Neural progenitor cell (in vitro differentiated cells): Measurements from ENCODE around the gene MPPE1. TPM values are rescaled to one million over a fixed set of nuclear protein-coding genes. Genes with fewer than 3 reads are reported as not detected.

Experiments
- DNase-seq: peaks from one replicate; pipeline ENCODE4 v3.0.0-alpha.2; 2016; ENCODE audit warnings: low spot score
- H2AFZ ChIP-seq: fragments of 200-600 bp; sonication (generic); replicated peaks from 2 replicates; pipeline ENCODE4 v1.6.1; 2016; ENCODE audit warnings: antibody characterized with exemption
- H3F3A ChIP-seq: fragments of 200-600 bp; sonication (generic); 2 replicates; pipeline ENCODE4 v1.6.1; 2016; ENCODE audit warnings: antibody characterized with exemption, low read depth
- H3K27ac ChIP-seq: fragments of 200-600 bp; sonication (generic); 2 replicates; pipeline ENCODE4 v1.5.1; 2016; ENCODE audit warnings: mild to moderate bottlenecking
- H3K27me3 ChIP-seq: fragments of 200-600 bp; sonication (generic); 2 replicates; pipeline ENCODE4 v1.6.1; 2016; ENCODE audit warnings: mild to moderate bottlenecking, moderate library complexity
- H3K36me3 ChIP-seq: fragments of 200-600 bp; sonication (generic); 2 replicates; pipeline ENCODE4 v1.5.1; 2016
- H3K4me1 ChIP-seq: fragments of 200-600 bp; sonication (generic); 2 replicates; pipeline ENCODE4 v1.6.1; 2016; ENCODE audit warnings: mixed run types
- H3K4me2 ChIP-seq: fragments of 200-600 bp; sonication (generic); 2 replicates; pipeline ENCODE4 v1.6.1; 2016
- H3K4me3 ChIP-seq: fragments of 200-600 bp; sonication (generic); 2 replicates; pipeline ENCODE4 v1.5.1; 2016
- H3K79me2 ChIP-seq: fragments of 200-600 bp; sonication (generic); 2 replicates; pipeline ENCODE4 v1.6.1; 2016; ENCODE audit warnings: low read depth
- H3K9ac ChIP-seq: fragments of 200-600 bp; sonication (generic); 2 replicates; pipeline ENCODE4 v1.6.1; 2016
- H3K9me3 ChIP-seq: fragments of 200-600 bp; sonication (generic); 2 replicates; pipeline ENCODE4 v1.5.1; 2016; ENCODE audit warnings: low read depth
- H4K20me1 ChIP-seq: fragments of 200-600 bp; sonication (generic); 2 replicates; pipeline ENCODE4 v1.6.1; 2016; ENCODE audit warnings: low read depth
- H3K27ac Mint-ChIP-seq: 3 replicates; pipeline ENCODE4 v1.8.0; 2021; ENCODE audit warnings: mixed read lengths
- H3K27me3 Mint-ChIP-seq: 2 replicates; pipeline ENCODE4 v1.8.0; 2022; ENCODE audit warnings: low read depth, mild to moderate bottlenecking, inconsistent platforms, moderate library complexity, mixed read lengths; ENCODE audit not compliant: insufficient read depth
- H3K36me3 Mint-ChIP-seq: 3 replicates; pipeline ENCODE4 v1.8.0; 2021; ENCODE audit warnings: mixed read lengths
- H3K4me1 Mint-ChIP-seq: 3 replicates; pipeline ENCODE4 v1.8.0; 2021; ENCODE audit warnings: mixed read lengths
- H3K4me3 Mint-ChIP-seq: 3 replicates; pipeline ENCODE4 v1.8.0; 2021; ENCODE audit warnings: mild to moderate bottlenecking, moderate library complexity, mixed read lengths
- H3K9me3 Mint-ChIP-seq: 3 replicates; pipeline ENCODE4 v1.8.0; 2020; ENCODE audit warnings: mixed read lengths
- CTCF ChIP-seq: fragments of 200-600 bp; sonication (generic); IDR thresholded peaks from 2 replicates; pipeline ENCODE4 v1.5.1; 2017; ENCODE audit warnings: antibody characterized with exemption, mild to moderate bottlenecking
- EZH2 ChIP-seq: fragments of 200-600 bp; sonication (generic); IDR thresholded peaks from 2 replicates; pipeline ENCODE4 v1.6.1; 2017; ENCODE audit warnings: antibody characterized with exemption, mild to moderate bottlenecking, moderate library complexity
- EZH2phosphoT487 ChIP-seq: fragments of 200-600 bp; sonication (generic); IDR thresholded peaks from 2 replicates; pipeline ENCODE4 v1.6.1; 2017; ENCODE audit warnings: antibody characterized with exemption
- total RNA-seq: library from RNA; depleted of rRNA; stranded (reverse); fragments of >200 nt; gene quantifications from 2 replicates; pipeline ENCODE4 v1.2.3, GENCODE V29; 2015; ENCODE audit warnings: low replicate concordance

MPPE1 gene
- total RNA-seq, 1 donor from 2014 or later = 17.3 TPM

GRCh38 chr18:11872479-11873136 lies 35.5 kb downstream of the MPPE1 start:
- no peaks in the 10 kb centered on the region for H3K9me3 Mint-ChIP-seq

GRCh38 chr18:11871501-11871900 lies 36.6 kb downstream of the MPPE1 start:
- TF ChIP-seq EZH2 (no peak), EZH2phosphoT487 (no peak), CTCF (no peak)
- H3K36me3 ChIP-seq = no peaks in the 10 kb centered on the region

More at GRCh38 chr18:11872479-11873136, 35.5 kb downstream of the MPPE1 start:
- Mint-ChIP-seq H3K4me3 (no peak overlapping the region), H3K27me3 (peaks cover 3% of the 10 kb centered on the region), H3K4me1 (no peaks in the 10 kb centered on the region), H3K27ac (no peak overlapping the region), H3K36me3 (peaks cover 17% of the 10 kb centered on the region)
- no peaks in the 10 kb centered on the region for H3K27me3 ChIP-seq
- no peaks in the 10 kb centered on the region for H3F3A ChIP-seq
- H2AFZ ChIP-seq = no peak overlapping the region
- no peaks in the 10 kb centered on the region for H3K79me2 ChIP-seq
- TF ChIP-seq CTCF = peak; percentile 50
- TF ChIP-seq EZH2 = no peak
- no peak for TF ChIP-seq EZH2phosphoT487
- no peaks in the 10 kb centered on the region for H3K36me3 ChIP-seq
- no peaks in the 10 kb centered on the region for H4K20me1 ChIP-seq
- peak; percentile 52 for DNase-seq
- no peak overlapping the region for H3K4me2 ChIP-seq
- no peak overlapping the region for H3K4me3 ChIP-seq
- no peak overlapping the region for H3K9ac ChIP-seq
- H3K27ac ChIP-seq = no peak overlapping the region
- no peaks in the 10 kb centered on the region for H3K9me3 ChIP-seq
- no peaks in the 10 kb centered on the region for H3K4me1 ChIP-seq

GRCh38 chr18:11868230-11868629 lies 39.9 kb downstream of the MPPE1 start:
- no peak for TF ChIP-seq CTCF
- no peak for TF ChIP-seq EZH2
- TF ChIP-seq EZH2phosphoT487 = no peak
- H3K4me3 Mint-ChIP-seq = no peak overlapping the region
- peaks cover 7% of the 10 kb centered on the region for H3K4me1 Mint-ChIP-seq
- Histone ChIP-seq H3K4me1 (no peaks in the 10 kb centered on the region), H3K79me2 (no peaks in the 10 kb centered on the region), H3K9me3 (no peaks in the 10 kb centered on the region), H4K20me1 (no peaks in the 10 kb centered on the region), H3F3A (no peaks in the 10 kb centered on the region), H3K4me2 (no peak overlapping the region), H2AFZ (no peak overlapping the region), H3K27me3 (no peaks in the 10 kb centered on the region), H3K4me3 (no peak overlapping the region), H3K27ac (no peak overlapping the region), H3K9ac (no peak overlapping the region), H3K36me3 (no peaks in the 10 kb centered on the region)
- H3K36me3 Mint-ChIP-seq = peaks cover 5% of the 10 kb centered on the region
- no peak for DNase-seq
- H3K27me3 Mint-ChIP-seq = peaks cover 3% of the 10 kb centered on the region
- H3K9me3 Mint-ChIP-seq = no peaks in the 10 kb centered on the region
- no peak overlapping the region for H3K27ac Mint-ChIP-seq

More at GRCh38 chr18:11871501-11871900, 36.6 kb downstream of the MPPE1 start:
- Histone ChIP-seq H4K20me1 (no peaks in the 10 kb centered on the region), H3K27ac (no peak overlapping the region), H2AFZ (no peak overlapping the region), H3K27me3 (no peaks in the 10 kb centered on the region), H3K4me2 (no peak overlapping the region), H3K9ac (no peak overlapping the region), H3F3A (no peaks in the 10 kb centered on the region), H3K79me2 (no peaks in the 10 kb centered on the region), H3K4me3 (no peak overlapping the region), H3K9me3 (no peaks in the 10 kb centered on the region), H3K4me1 (no peaks in the 10 kb centered on the region)
- peaks cover 3% of the 10 kb centered on the region for H3K27me3 Mint-ChIP-seq
- no peak for DNase-seq
- peaks cover 4% of the 10 kb centered on the region for H3K4me1 Mint-ChIP-seq
- peak overlapping the region; percentile 89 for H3K27ac Mint-ChIP-seq
- peaks cover 12% of the 10 kb centered on the region for H3K36me3 Mint-ChIP-seq
- no peaks in the 10 kb centered on the region for H3K9me3 Mint-ChIP-seq
- H3K4me3 Mint-ChIP-seq = no peak overlapping the region
